Stimulated activated CD8-positive, alpha-beta memory T cell treated with anti-CD3 and anti-CD28 coated beads, Interleukin-2, amount 100 ng/mL, for 48 hours (primary cell): ENCODE results near the gene PPIF.
A peak's percentile ranks its signal among the peaks of the same experiment; 100 is the strongest.

Source experiments
- DNase-seq, 2 donors: peaks; one replicate each; pipeline ENCODE4 v3.0.0-alpha.2; 2020; ENCODE audit warnings: low read depth in 2 of 2

Gene PPIF

DNA sequence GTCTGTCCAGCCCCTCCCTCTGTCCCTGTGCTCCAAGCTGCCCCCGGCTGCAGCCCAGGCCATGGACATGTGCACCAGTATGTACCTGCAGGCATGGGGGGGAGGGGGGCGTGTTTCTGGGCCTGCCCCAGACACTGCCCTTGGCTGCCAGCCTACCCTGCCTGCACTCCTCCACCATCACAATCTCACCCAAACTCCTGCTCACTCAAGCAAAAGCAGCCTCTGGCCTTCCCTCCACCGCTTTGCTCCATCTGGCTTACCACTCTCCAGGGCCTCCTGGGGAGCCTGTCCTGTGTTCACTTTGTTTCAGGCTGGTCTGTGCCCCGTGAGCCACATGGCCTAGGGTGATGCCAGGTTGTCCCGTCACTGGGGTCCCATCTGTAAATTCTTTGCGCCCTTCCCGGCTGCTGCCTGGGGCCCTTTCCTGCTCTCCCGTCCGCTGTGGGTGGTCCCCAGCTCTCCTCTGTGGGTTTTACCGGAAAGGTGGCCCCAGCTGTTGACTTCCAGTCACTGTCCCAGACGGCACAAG, 33.3 kb upstream of the PPIF start:
- no peak for DNase-seq

GRCh38 chr10:79314761-79315601, 32.3 kb upstream of the PPIF start:
- DNase-seq, result no peak

- DNase-seq, result no peak
Measured at GRCh38 chr10:79315602-79315920, 31.7 kb upstream of the PPIF start.

- DNase-seq, result no peak
Measured at GRCh38 chr10:79316671-79317431, 30.4 kb upstream of the PPIF start.

- DNase-seq, result no peak
Measured at GRCh38 chr10:79318369-79318768, 28.9 kb upstream of the PPIF start.

DNA sequence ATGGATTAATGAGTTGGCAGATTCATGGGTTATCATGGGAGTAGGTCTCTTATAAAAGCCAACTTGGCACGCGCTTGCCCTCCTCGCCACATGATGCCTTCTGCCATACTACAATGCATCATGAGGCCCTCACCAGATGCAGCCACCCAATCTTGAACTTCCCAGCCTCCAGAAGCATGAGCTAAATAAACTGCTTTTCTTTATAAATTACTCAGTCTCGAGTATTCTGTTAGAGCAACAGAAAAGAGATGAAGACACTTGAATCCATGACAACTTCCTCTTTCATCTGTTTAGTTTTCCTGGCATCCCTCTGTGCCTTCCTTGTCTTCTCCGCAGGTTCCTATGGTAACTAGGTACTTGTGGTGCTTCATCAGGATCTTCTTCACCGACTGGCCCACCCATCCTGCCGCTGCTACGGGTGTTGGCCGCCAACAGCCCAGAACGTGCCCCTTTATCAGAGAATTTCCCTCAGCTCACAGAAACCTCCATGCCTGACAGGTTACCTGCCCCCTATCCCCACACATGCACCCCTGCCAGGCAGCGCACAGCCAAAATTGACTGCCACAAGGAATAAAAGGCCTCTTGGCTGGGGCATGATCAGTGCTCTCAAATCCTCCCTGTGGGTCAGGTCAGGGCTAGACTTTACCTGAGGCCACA, 28.0 kb upstream of the PPIF start:
- DNase-seq, result no peak

DNA sequence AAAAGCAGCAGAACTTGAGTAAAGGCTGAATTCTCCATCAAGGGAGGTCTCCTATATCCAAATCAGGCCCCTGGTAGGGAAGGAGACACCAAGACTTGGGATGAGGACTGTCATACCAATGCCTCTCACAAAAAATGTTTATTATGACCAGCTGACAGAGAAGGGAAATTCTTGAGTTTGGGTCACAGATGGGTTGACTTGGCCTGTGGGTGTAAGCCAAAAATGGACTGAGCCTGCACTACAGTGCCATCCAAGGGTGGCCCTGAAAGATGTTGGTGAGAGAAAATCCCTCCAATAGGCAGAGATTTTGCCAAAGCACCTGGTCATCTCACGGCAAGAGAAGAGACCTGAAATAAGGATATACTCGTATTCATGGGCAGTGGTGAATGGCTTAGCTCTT, 27.0 kb upstream of the PPIF start:
- DNase-seq, result no peak

DNA sequence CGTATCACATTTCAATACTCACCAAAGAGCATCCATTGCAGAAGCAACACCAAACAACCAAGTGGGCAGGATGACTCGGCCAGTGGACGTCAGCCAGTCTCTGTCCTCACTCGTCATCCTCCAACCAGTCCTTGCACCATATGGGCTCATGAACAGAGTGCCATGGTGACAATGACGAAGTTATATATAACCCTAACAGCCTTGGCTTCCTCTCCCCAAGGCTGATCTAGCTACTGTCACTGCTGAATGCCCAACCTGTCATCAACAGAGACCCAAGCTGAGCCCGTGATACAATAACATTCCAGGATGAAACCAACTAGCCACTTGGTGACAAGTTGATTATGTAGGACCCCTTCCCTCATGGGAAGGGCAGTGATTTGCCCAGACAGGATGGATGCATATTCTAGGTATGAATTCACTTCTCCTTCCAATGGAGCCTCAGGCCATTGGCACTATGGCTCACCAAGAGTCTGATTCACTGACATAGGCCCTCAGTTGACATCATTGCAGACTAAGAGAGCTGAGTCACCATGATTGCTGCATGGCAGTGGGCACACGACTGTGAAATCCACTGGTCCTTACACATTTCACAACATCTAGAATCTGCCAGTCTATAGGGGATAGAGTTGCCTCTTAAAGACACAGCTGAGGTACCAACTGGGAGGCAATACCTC, 26.3 kb upstream of the PPIF start:
- no peak for DNase-seq

GRCh38 chr10:79321494-79321882, 25.8 kb upstream of the PPIF start:
- DNase-seq, result no peak

DNA sequence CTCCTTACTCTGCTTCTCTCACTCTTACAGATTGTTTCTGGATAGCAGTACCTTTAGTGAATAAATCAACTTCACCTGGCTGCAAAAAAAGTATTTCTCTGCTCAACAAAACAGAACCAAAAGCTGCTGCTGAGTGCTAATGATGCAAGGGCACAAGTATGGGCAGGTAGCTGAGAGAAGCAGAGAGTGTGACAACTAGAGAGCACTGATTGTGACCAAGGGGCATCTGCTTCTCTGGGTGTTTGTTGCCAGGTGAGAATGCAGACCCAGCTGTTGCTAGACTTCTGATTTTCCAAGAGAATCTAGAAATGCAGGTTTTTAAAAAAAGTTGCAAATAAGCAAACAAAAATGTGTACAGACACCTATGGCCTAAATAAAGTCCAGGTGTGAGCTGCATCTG, 25.3 kb upstream of the PPIF start:
- DNase-seq, result no peak

DNA sequence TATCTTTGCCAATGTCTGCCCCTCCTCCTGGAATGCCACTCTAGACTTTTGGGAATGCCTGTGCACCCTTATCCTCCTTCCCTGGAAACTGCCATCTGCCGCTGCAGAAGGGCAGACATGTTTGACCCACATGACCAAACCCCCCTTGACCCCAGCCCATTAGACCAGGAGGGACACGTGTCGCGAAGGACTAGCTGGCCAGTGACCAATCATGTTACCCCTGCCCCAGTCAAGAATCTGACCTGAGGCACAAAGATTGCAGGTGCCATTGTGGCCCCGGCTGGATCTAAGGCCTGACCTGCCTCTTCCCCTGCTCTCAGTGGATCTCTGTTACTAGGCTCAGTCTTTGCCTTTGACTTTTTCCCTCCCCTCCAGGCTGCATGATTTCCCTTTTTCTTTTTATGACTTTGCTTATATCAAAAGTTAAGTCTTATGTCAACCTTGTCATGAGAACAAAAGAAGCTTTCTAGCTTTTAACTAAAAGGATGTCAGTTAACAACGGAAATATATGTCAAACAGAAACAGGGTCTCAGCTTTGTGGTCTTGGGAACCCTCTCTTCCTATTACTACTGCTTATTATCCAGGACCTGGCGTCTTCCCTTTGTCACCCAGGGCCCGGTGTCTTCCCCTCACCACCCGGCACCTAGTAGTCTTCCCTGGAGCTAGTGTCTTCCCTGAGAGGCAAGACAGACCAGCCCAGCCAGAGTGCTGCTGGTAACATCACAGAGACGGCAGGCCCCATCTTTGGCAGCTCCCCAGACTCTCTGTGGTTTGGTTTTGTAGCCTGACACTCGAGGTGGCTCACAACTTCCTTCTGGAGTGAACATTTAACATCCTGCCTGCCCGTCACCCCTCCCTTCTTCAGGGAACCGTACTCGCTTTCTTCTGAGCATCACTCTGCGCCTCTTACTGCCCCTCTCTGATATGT, 24.4 kb upstream of the PPIF start:
- peak; percentile 49 to 65 for DNase-seq

DNA sequence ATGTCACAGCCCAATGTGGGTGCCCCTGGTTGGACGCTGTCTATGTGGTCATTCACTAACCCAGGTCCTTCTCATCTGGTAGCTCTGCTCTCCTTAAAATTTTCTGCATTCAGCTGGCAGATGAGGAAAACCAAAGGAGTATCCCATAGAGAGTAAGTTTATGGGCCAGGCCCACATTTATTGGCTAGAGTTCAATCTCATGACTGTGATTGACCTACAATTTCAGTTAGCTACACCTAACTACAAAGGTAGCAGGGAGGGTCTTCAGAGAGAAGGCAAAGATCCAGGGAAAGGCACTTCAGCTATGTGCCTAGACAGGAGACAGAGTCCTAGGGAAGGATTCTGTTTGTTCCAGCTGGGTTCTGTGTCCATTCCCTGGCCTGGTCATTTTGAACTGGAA, 23.7 kb upstream of the PPIF start:
- DNase-seq, result no peak

GRCh38 chr10:79324032-79324695, 23.1 kb upstream of the PPIF start:
- no peak for DNase-seq

GRCh38 chr10:79326361-79327089, 20.7 kb upstream of the PPIF start:
- no peak for DNase-seq

- no peak for DNase-seq
Measured at GRCh38 chr10:79327090-79327457, 20.2 kb upstream of the PPIF start.

- no peak for DNase-seq
Measured at GRCh38 chr10:79328147-79328701, 19.0 kb upstream of the PPIF start.

GRCh38 chr10:79328737-79329504, 18.3 kb upstream of the PPIF start:
- no peak for DNase-seq

DNA sequence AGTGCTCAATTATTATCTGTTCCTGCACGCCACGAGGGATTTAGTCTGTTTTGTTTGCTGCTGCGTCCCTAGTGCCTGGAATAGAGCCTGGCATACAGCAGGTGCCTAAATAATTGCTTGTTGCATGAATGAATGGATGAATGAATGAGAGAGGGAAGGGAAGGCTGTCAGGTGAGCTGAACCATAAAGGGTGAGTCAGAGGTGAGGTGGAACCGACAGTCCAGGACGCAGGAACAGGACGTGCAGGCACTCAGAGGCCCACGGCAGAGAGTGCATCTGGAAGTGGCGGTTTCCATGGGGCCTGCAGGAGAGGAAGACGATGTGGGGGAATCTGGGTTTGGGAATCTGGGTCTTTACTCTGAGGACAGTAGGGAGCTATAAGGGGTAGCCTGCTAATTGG, 17.7 kb upstream of the PPIF start:
- DNase-seq, result no peak

- DNase-seq, result no peak
Measured at GRCh38 chr10:79331226-79331625, 16.0 kb upstream of the PPIF start.
